Keratinocyte (primary cell): Measurements from ENCODE around the gene UQCR10. TPM values are rescaled to one million over a fixed set of nuclear protein-coding genes. Genes with fewer than 3 reads are reported as not detected.

Source experiments
- DNase-seq: peaks from one replicate; pipeline ENCODE4 v3.0.0-alpha.2; 2011; ENCODE audit warnings: low read depth, missing footprints, low spot score
- FAIRE-seq: peaks from 2 replicates; lab custom pipeline; 2011; peaks lifted over from hg19 to GRCh38; lab: Jason Lieb, UNC
- H2AFZ ChIP-seq: 2 replicates; pipeline ENCODE4 v1.6.0; 2012; ENCODE audit warnings: low read length, control low read depth, inconsistent platforms; ENCODE audit not compliant: control insufficient read depth
- H3K27ac ChIP-seq: 2 replicates; pipeline ENCODE4 v1.5.1; 2011; ENCODE audit warnings: low read length; ENCODE audit not compliant: control insufficient read depth, insufficient read depth
- H3K27me3 ChIP-seq: 3 replicates; pipeline ENCODE4 v1.6.0; 2011; ENCODE audit warnings: low read length; ENCODE audit not compliant: control insufficient read depth, insufficient read depth; ENCODE audit errors: extremely low read depth
- H3K36me3 ChIP-seq, 2 experiments: 2 replicates in 1 of 2; 3 replicates in 1 of 2; pipeline ENCODE4 v1.5.1; 2011; ENCODE audit warnings: low read length in 2 of 2, mild to moderate bottlenecking in 1 of 2; ENCODE audit not compliant: control insufficient read depth in 2 of 2, insufficient read depth in 2 of 2; ENCODE audit errors: extremely low read depth in 1 of 2
- H3K4me1 ChIP-seq: 3 replicates; pipeline ENCODE4 v1.5.1; 2011; ENCODE audit warnings: low read length; ENCODE audit not compliant: control insufficient read depth, insufficient read depth; ENCODE audit errors: extremely low read depth
- H3K4me2 ChIP-seq: 3 replicates; pipeline ENCODE4 v1.6.0; 2011; ENCODE audit warnings: low read depth, low read length; ENCODE audit not compliant: control insufficient read depth, insufficient read depth; ENCODE audit errors: extremely low read depth
- H3K4me3 ChIP-seq, 3 experiments: fragments of 200-600 bp in 1 of 3; sonication (generic) in 1 of 3; 2 replicates in 2 of 3; 3 replicates in 1 of 3; pipeline ENCODE4 v1.5.1; 2011 to 2016; ENCODE audit warnings: low read length in 3 of 3, mild to moderate bottlenecking in 3 of 3, control low read depth in 2 of 3, inconsistent platforms in 1 of 3, low read depth in 1 of 3, mixed read lengths in 1 of 3, mixed run types in 1 of 3, moderate library complexity in 1 of 3; ENCODE audit not compliant: control insufficient read depth in 2 of 3, insufficient read depth in 2 of 3; ENCODE audit errors: extremely low read depth in 1 of 3
- H3K79me2 ChIP-seq: 2 replicates; pipeline ENCODE4 v1.6.0; 2012; ENCODE audit warnings: low read length; ENCODE audit not compliant: control insufficient read depth, insufficient read depth
- H3K9ac ChIP-seq: 3 replicates; pipeline ENCODE4 v1.6.0; 2011; ENCODE audit warnings: low read length; ENCODE audit not compliant: control insufficient read depth, insufficient read depth; ENCODE audit errors: extremely low read depth
- H3K9me1 ChIP-seq: 3 replicates; pipeline ENCODE4 v1.6.0; 2011; ENCODE audit warnings: low read length; ENCODE audit not compliant: control insufficient read depth, insufficient read depth; ENCODE audit errors: extremely low read depth
- H3K9me3 ChIP-seq: 2 replicates; pipeline ENCODE4 v1.5.1; 2012; ENCODE audit warnings: low read depth, low read length; ENCODE audit not compliant: control insufficient read depth
- H4K20me1 ChIP-seq: 3 replicates; pipeline ENCODE4 v1.6.0; 2011; ENCODE audit warnings: low read length; ENCODE audit not compliant: control insufficient read depth, insufficient read depth; ENCODE audit errors: extremely low read depth
- CTCF ChIP-seq, 3 experiments: IDR thresholded peaks in 1 of 3; conservative IDR thresholded peaks in 1 of 3; optimal IDR thresholded peaks in 1 of 3; 2 replicates in 2 of 3; 3 replicates in 1 of 3; pipeline versions ENCODE3 to v1.5.1; 2011; ENCODE audit warnings: low read length in 3 of 3, mild to moderate bottlenecking in 3 of 3, moderate library complexity in 2 of 3, control low read depth in 1 of 3, inconsistent platforms in 1 of 3; ENCODE audit not compliant: insufficient read depth in 2 of 3; ENCODE audit errors: extremely low read depth in 1 of 3
- EZH2 ChIP-seq: IDR thresholded peaks from one replicate; pipeline ENCODE4 v1.6.1; 2012; ENCODE audit warnings: inconsistent platforms, mild to moderate bottlenecking, low read length, moderate library complexity
- dilution Hi-C: fragments of 300-500 bp; cut with MboI; formaldehyde crosslinking; loops from one replicate; pipeline ENCODE4 v1.7.0; 2020; ENCODE audit warnings: low sequenced_read_pairs; ENCODE audit not compliant: extremely low pct_ligation_motif_present
- polyA plus RNA-seq, 5 experiments: library from polyadenylated mRNA; depleted of rRNA in 3 of 5; stranded (reverse) in 3 of 5; stranded (forward) in 1 of 5; unstranded in 1 of 5; fragments of >200 nt; gene quantifications; 1 replicate in 1 of 5; 2 replicates in 3 of 5; 3 replicates in 1 of 5; pipeline versions ENCODE4 v1.2.1 to v1.2.3, GENCODE V29; 2011 to 2012; ENCODE audit warnings: missing spikeins in 2 of 5, low read depth in 1 of 5, low replicate concordance in 1 of 5

The UQCR10 gene
- polyA plus RNA-seq, 1 donor (not counting 4 experiments of a cell fraction or from before 2014, with no cell fraction given) = 161 TPM

DNA sequence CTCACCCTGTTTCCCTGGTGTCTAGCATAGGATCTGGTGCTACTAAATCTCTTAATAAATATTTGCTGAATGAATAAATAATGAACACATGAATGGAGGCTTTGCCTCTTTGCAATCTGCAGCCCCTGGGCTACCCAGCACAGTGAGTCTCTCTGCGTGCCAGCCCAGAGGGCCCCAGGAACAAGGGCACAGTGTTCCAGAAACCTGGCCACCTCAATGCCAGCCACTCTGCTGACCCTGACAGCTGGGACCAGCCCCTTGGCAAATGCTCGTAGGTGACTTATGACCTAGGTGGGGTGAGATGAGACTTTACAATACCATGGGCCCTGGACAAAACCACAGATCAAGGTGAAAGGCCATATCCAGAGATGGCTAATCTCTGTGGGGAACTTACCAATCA is 31.6 kb downstream of the UQCR10 start:
- DNase-seq (no peak), FAIRE-seq (no peak)
- H3K4me1 ChIP-seq = peaks cover 14% of the 10 kb centered on the region
- peak overlapping the region; percentile 49 for H3K27ac ChIP-seq
- H2AFZ ChIP-seq = no peak overlapping the region
- H4K20me1 ChIP-seq = no peaks in the 10 kb centered on the region
- H3K79me2 ChIP-seq = no peaks in the 10 kb centered on the region
- peaks cover 32 to 41% of the 10 kb centered on the region in 2 experiments for H3K36me3 ChIP-seq
- H3K27me3 ChIP-seq = no peaks in the 10 kb centered on the region
- TF ChIP-seq EZH2 = no peak
- no peak for TF ChIP-seq CTCF (optimal IDR thresholded peaks at IDR 0.05 in 1 of 3, IDR thresholded peaks at IDR 0.05 in 1 of 3, conservative IDR thresholded peaks at IDR 0.05 in 1 of 3; ENCODE audit: extremely low read depth in 1 of 3, insufficient read depth in 2 of 3, low read length in 3 of 3)
- H3K9ac ChIP-seq = no peak overlapping the region
- H3K4me3 ChIP-seq = no peak overlapping the region
- H3K9me3 ChIP-seq = no peaks in the 10 kb centered on the region
- H3K4me2 ChIP-seq = peak overlapping the region; percentile 55
- dilution Hi-C loops = no loop called here
- H3K9me1 ChIP-seq = no peaks in the 10 kb centered on the region

DNA sequence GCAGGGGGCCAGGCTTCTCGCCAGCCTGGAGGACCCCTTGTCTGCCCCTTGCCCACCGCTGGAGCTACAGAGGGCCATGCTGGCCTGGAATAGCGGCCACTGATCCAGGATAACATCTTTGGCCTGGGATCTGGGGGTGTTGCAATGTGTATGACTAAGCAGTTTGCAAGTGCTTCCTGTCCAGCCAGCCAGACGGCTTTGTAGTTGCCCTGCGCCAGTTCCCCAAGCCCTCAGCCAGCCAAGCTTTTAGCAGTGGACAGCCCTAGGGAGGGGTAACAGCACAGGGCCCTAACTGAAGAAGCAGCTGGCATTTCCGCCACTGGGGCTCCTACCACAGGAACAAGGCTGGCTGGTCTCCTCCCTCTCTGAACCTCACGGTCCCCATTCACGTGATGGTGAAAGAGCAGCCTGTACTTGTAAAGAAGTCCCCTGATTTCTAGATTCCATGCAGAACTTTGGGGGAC is 32.1 kb downstream of the UQCR10 start:
- Histone ChIP-seq H4K20me1 (no peaks in the 10 kb centered on the region), H2AFZ (no peak overlapping the region), H3K36me3 (peaks cover 35 to 46% of the 10 kb centered on the region in 2 experiments), H3K4me2 (peak overlapping the region; percentile 55), H3K4me3 (no peak overlapping the region), H3K9ac (peak overlapping the region; percentile 25), H3K79me2 (no peaks in the 10 kb centered on the region), H3K4me1 (peaks cover 14% of the 10 kb centered on the region), H3K27me3 (no peaks in the 10 kb centered on the region), H3K27ac (peak overlapping the region; percentile 49), H3K9me3 (no peaks in the 10 kb centered on the region), H3K9me1 (no peaks in the 10 kb centered on the region)
- FAIRE-seq (peak; percentile 74), DNase-seq (no peak)
- no peak for TF ChIP-seq CTCF (optimal IDR thresholded peaks at IDR 0.05 in 1 of 3, IDR thresholded peaks at IDR 0.05 in 1 of 3, conservative IDR thresholded peaks at IDR 0.05 in 1 of 3; ENCODE audit: extremely low read depth in 1 of 3, insufficient read depth in 2 of 3, low read length in 3 of 3)
- no peak for TF ChIP-seq EZH2
- dilution Hi-C loops = no loop called here
